Calu3 (cell line): ENCODE results near the gene FES. TPM values are rescaled to one million over a fixed set of nuclear protein-coding genes. Genes with fewer than 3 reads are reported as not detected.

Source experiments
- BruUV-seq: library from RNA; stranded (reverse); fragments of 400-500 nt; replicated peaks from 2 replicates; lab custom pipeline; 2021; lab: Mats Ljungman, UMichigan
- CTCF ChIA-PET: fragments of 300-600 bp; sonication (Branson Sonifier 250); formaldehyde crosslinking; loops from one replicate; lab custom pipeline; 2022; ENCODE audit warnings: antibody characterized with exemption; lab: Charles Lee
- DNase-seq: peaks from one replicate; pipeline ENCODE4 v3.0.0; 2022
- H3K27ac Mint-ChIP-seq: one replicate; pipeline ENCODE4 v1.8.0; 2022; ENCODE audit warnings: mixed read lengths; ENCODE audit not compliant: unreplicated experiment
- H3K27me3 Mint-ChIP-seq: one replicate; pipeline ENCODE4 v1.8.0; 2022; ENCODE audit warnings: mixed read lengths; ENCODE audit not compliant: unreplicated experiment
- H3K36me3 Mint-ChIP-seq: one replicate; pipeline ENCODE4 v1.8.0; 2022; ENCODE audit warnings: mild to moderate bottlenecking, moderate library complexity, mixed read lengths; ENCODE audit not compliant: insufficient read depth, unreplicated experiment
- H3K4me1 Mint-ChIP-seq: one replicate; pipeline ENCODE4 v1.8.0; 2022; ENCODE audit warnings: mild to moderate bottlenecking, low read depth, mixed read lengths; ENCODE audit not compliant: unreplicated experiment
- H3K4me3 Mint-ChIP-seq: one replicate; pipeline ENCODE4 v1.8.0; 2022; ENCODE audit warnings: mild to moderate bottlenecking, low read depth, moderate library complexity, mixed read lengths; ENCODE audit not compliant: unreplicated experiment
- H3K9me3 Mint-ChIP-seq: one replicate; pipeline ENCODE4 v1.8.0; 2022; ENCODE audit warnings: low read depth, mixed read lengths; ENCODE audit not compliant: unreplicated experiment
- CTCF ChIP-seq: fragments of 200-600 bp; IDR thresholded peaks from one replicate; pipeline ENCODE4 v1.8.0; 2022; ENCODE audit warnings: antibody characterized with exemption; ENCODE audit not compliant: unreplicated experiment
- intact Hi-C: fragments of 100-400 bp; cut with micrococcal nuclease; formaldehyde crosslinking; loops from one replicate; pipeline ENCODE4 v1.10.0; 2022; ENCODE audit not compliant: unreplicated experiment
- total RNA-seq: library from RNA; stranded (reverse); gene quantifications from 2 replicates; pipeline ENCODE4 v1.2.3, GENCODE V29; 2022

The FES gene
- total RNA-seq, 1 experiment from 2014 or later = 1.7 TPM

GRCh38 chr15:90913398-90913944 is 29.2 kb downstream of the FES start:
- TF ChIP-seq CTCF = no peak

GRCh38 chr15:90914305-90915080 is 30.2 kb downstream of the FES start:
- no peak overlapping the region for H3K4me3 Mint-ChIP-seq

More at GRCh38 chr15:90913398-90913944, 29.2 kb downstream of the FES start:
- H3K4me1 Mint-ChIP-seq = no peaks in the 10 kb centered on the region
- H3K9me3 Mint-ChIP-seq = no peaks in the 10 kb centered on the region
- H3K27ac Mint-ChIP-seq = no peak overlapping the region
- H3K36me3 Mint-ChIP-seq = peaks cover 21% of the 10 kb centered on the region
- intact Hi-C loops = no loop called here
- no peak for DNase-seq
- H3K4me3 Mint-ChIP-seq = no peak overlapping the region
- no TSS peak for BruUV-seq
- CTCF ChIA-PET = no interaction called here
- H3K27me3 Mint-ChIP-seq = no peaks in the 10 kb centered on the region

GRCh38 chr15:90915216-90915807 is 31.0 kb downstream of the FES start:
- Mint-ChIP-seq H3K9me3 (no peaks in the 10 kb centered on the region), H3K4me3 (no peak overlapping the region), H3K27me3 (no peaks in the 10 kb centered on the region), H3K36me3 (peaks cover 12% of the 10 kb centered on the region), H3K4me1 (no peaks in the 10 kb centered on the region), H3K27ac (no peak overlapping the region)
- no TSS peak for BruUV-seq
- CTCF ChIA-PET = interaction anchor here (1.1 kb wide), 1 partner anchor 16 kb away, joined by 5 read pairs; the partner anchor contains the start of gene HDDC3
- no peak for DNase-seq
- intact Hi-C loops = no loop called here
- no peak for TF ChIP-seq CTCF

More at GRCh38 chr15:90914305-90915080, 30.2 kb downstream of the FES start:
- intact Hi-C loops = no loop called here
- Mint-ChIP-seq H3K36me3 (peaks cover 18% of the 10 kb centered on the region), H3K9me3 (no peaks in the 10 kb centered on the region), H3K27ac (no peak overlapping the region), H3K4me1 (no peaks in the 10 kb centered on the region), H3K27me3 (no peaks in the 10 kb centered on the region)
- BruUV-seq = no TSS peak
- no peak for TF ChIP-seq CTCF
- CTCF ChIA-PET = interaction anchor here (1.1 kb wide), 1 partner anchor 17 kb away, joined by 5 read pairs; the partner anchor contains the start of gene HDDC3
- no peak for DNase-seq

DNA sequence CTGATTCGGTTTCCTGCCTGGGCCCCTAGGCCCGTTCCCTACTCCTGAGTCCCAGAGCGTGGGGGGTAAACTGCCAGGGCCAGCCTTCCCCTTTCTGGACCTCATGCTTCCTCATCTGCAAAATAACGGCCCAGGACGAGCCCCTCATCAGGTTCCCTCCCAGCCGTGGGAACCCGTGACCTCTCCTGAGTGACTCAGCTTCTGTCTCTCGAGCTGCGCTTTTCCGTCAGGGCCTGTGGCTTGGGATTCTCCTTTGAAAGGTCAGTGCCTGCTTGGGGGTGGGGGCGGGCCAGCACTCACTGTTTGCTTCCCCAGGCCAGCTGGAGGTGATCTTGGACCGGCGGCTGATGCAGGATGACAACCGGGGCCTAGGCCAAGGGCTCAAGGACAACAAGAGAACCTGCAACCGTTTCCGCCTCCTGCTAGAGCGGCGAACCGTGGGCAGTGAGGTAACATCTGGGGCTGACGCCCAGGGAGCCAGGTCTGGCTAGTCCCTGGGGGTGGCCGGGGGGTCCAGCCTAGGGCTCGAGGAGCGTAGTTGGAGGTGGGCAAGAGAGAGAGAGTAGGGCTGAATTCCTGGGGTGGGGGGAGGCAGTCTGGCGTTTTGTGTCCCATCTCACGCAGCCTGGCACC is 31.6 kb downstream of the FES start:
- BruUV-seq = no TSS peak
- H3K27me3 Mint-ChIP-seq = no peaks in the 10 kb centered on the region
- H3K27ac Mint-ChIP-seq = no peak overlapping the region
- TF ChIP-seq CTCF = no peak
- H3K9me3 Mint-ChIP-seq = no peaks in the 10 kb centered on the region
- no peak overlapping the region for H3K4me3 Mint-ChIP-seq
- H3K36me3 Mint-ChIP-seq = peaks cover 9% of the 10 kb centered on the region
- intact Hi-C loops = no loop called here
- no peaks in the 10 kb centered on the region for H3K4me1 Mint-ChIP-seq
- CTCF ChIA-PET = interaction anchor here (1.1 kb wide), 1 partner anchor 16 kb away, joined by 5 read pairs; the partner anchor contains the start of gene HDDC3
- DNase-seq = no peak
